ENCODE results near the gene PXK.
A peak's percentile ranks its signal among the peaks of the same experiment; 100 is the strongest.

Gene PXK

GRCh38 chr3:58334506-58334884 is 1.8 kb downstream of the PXK start:
- Histone ChIP-seq H3K4me1 (ENCODE audit: control insufficient read depth, insufficient read depth, low read length) (no peaks in the 10 kb centered on the region; the same call in 1 of the 2 replicates), H3K36me3 (ENCODE audit: control insufficient read depth in 2 of 2, insufficient read depth in 1 of 2, low read length in 2 of 2) (no peaks in the 10 kb centered on the region), H3K9me3 (ENCODE audit: control insufficient read depth, insufficient read depth, low read depth, low read length) (no peaks in the 10 kb centered on the region), H3K27ac (ENCODE audit: extremely low read depth, low read depth, low read length) (no peak overlapping the region), H3K4me3 (ENCODE audit: low read depth, low read length) (peak overlapping the region; percentile 8; the same call in 1 of the 2 replicates)
- TF ChIP-seq, protein P1, sequence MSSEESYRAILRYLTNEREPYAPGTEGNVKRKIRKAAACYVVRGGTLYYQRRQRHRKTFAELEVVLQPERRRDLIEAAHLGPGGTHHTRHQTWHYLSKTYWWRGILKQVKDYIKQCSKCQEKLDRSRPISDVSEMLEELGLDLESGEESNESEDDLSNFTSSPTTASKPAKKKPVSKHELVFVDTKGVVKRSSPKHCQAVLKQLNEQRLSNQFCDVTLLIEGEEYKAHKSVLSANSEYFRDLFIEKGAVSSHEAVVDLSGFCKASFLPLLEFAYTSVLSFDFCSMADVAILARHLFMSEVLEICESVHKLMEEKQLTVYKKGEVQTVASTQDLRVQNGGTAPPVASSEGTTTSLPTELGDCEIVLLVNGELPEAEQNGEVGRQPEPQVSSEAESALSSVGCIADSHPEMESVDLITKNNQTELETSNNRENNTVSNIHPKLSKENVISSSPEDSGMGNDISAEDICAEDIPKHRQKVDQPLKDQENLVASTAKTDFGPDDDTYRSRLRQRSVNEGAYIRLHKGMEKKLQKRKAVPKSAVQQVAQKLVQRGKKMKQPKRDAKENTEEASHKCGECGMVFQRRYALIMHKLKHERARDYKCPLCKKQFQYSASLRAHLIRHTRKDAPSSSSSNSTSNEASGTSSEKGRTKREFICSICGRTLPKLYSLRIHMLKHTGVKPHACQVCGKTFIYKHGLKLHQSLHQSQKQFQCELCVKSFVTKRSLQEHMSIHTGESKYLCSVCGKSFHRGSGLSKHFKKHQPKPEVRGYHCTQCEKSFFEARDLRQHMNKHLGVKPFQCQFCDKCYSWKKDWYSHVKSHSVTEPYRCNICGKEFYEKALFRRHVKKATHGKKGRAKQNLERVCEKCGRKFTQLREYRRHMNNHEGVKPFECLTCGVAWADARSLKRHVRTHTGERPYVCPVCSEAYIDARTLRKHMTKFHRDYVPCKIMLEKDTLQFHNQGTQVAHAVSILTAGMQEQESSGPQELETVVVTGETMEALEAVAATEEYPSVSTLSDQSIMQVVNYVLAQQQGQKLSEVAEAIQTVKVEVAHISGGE (tag by site-specific recombination; conservative IDR thresholded peaks at IDR 0.05; ENCODE audit: low read depth) = no peak
- TF ChIP-seq ZNF76 (tag by site-specific recombination; IDR thresholded peaks at IDR 0.05; ENCODE audit: borderline replicate concordance, low read depth) (no peak), GLIS2 (tag by site-specific recombination; IDR thresholded peaks at IDR 0.05) (no peak), ZNF248 (tag by site-specific recombination; IDR thresholded peaks at IDR 0.05) (no peak), BCL11B (tag by site-specific recombination; IDR thresholded peaks at IDR 0.05; ENCODE audit: low read depth) (no peak)
- ChIA-PET POLR2A (interaction anchor here (0.6 to 0.7 kb wide), 2 partner anchors 49 to 106 kb away, joined by 3 to 7 read pairs; no protein-coding TSS in a partner anchor), CTCF (interaction anchor here (1.1 kb wide), 1 partner anchor 206 kb away, joined by 4 read pairs; no protein-coding TSS in a partner anchor)

GRCh38 chr3:58335652-58335947 is 2.9 kb downstream of the PXK start:
- POLR2A ChIA-PET = no interaction called here
- Histone ChIP-seq H3K36me3 (ENCODE audit: control insufficient read depth in 2 of 2, insufficient read depth in 1 of 2, low read length in 2 of 2) (no peaks in the 10 kb centered on the region; a peak in 1 of 3 replicates), H3K27ac (ENCODE audit: extremely low read depth, low read depth, low read length) (no peak overlapping the region), H3K4me1 (ENCODE audit: control insufficient read depth, insufficient read depth, low read length) (no peaks in the 10 kb centered on the region; the same call in 1 of the 2 replicates), H3K9me3 (ENCODE audit: control insufficient read depth, insufficient read depth, low read depth, low read length) (no peaks in the 10 kb centered on the region), H3K4me3 (ENCODE audit: low read depth, low read length) (no peak overlapping the region)
- CTCF ChIA-PET = interaction anchor here (0.6 to 1.3 kb wide), 3 partner anchors 135 to 156 kb away, joined by 3 to 5 read pairs (median 4); no protein-coding TSS in a partner anchor
- TF ChIP-seq YY1 (tag by site-specific recombination; IDR thresholded peaks at IDR 0.05) = no peak
- TF ChIP-seq WT1 (tag by site-specific recombination; IDR thresholded peaks at IDR 0.05) = peak; percentile 70
- TF ChIP-seq REPIN1 (tag by site-specific recombination; IDR thresholded peaks at IDR 0.05; ENCODE audit: low read depth) = no peak

DNA sequence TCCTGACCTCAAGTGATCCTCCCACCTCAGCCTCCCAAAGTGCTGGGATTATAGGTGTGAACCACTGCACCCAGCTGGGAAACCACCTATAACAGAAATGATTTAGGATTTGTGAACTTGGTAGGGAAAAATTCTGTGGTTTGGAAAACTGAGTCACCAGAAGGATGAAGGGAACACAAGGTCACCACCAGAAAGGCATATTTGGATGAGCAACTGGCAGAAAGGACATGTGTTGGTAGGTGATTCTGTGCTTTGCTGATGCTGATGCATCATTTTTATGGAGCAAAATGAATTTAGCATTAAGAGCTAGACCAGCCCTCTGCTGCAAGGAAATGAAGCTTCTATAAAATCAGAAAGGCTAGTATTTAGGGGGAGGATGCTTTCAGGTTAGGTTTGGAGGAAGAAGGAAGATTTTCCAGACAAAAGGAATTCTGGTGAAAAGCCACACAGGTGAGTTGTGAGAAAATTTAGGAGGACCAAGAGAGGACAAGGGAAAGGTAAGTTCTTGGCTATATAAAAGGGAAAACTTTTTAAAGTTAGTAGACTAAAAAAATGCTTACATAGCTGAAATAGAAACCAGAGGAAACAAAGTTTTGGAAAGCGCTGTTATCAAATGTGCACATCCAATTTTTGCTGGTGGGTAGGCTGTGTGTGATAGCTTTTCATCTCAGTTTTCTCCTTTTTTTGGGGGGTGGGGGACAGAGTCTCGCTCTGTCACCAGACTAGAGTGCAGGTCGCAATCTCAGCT is 3.6 kb downstream of the PXK start:
- ChIA-PET CTCF (interaction anchor here (0.6 to 1.3 kb wide), 3 partner anchors 134 to 155 kb away, joined by 3 to 5 read pairs (median 4); no protein-coding TSS in a partner anchor), POLR2A (no interaction called here)
- H3K36me3 ChIP-seq (ENCODE audit: control insufficient read depth in 2 of 2, insufficient read depth in 1 of 2, low read length in 2 of 2) = no peaks in the 10 kb centered on the region; a peak in 1 of 3 replicates
- H3K4me3 ChIP-seq (ENCODE audit: low read depth, low read length) = no peak overlapping the region
- no peaks in the 10 kb centered on the region; the same call in 1 of the 2 replicates for H3K4me1 ChIP-seq (ENCODE audit: control insufficient read depth, insufficient read depth, low read length)
- TF ChIP-seq ZNF670 (tag by site-specific recombination; IDR thresholded peaks at IDR 0.05; ENCODE audit: low read depth) = no peak
- TF ChIP-seq ZNF169 (tag by site-specific recombination; IDR thresholded peaks at IDR 0.05) = no peak
- TF ChIP-seq ZNF140 (tag by site-specific recombination; IDR thresholded peaks at IDR 0.05) = no peak
- TF ChIP-seq, protein P2, sequence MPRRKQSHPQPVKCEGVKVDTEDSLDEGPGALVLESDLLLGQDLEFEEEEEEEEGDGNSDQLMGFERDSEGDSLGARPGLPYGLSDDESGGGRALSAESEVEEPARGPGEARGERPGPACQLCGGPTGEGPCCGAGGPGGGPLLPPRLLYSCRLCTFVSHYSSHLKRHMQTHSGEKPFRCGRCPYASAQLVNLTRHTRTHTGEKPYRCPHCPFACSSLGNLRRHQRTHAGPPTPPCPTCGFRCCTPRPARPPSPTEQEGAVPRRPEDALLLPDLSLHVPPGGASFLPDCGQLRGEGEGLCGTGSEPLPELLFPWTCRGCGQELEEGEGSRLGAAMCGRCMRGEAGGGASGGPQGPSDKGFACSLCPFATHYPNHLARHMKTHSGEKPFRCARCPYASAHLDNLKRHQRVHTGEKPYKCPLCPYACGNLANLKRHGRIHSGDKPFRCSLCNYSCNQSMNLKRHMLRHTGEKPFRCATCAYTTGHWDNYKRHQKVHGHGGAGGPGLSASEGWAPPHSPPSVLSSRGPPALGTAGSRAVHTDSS (tag by site-specific recombination; IDR thresholded peaks at IDR 0.05) = no peak
- no peak for TF ChIP-seq CTCF (tag by site-specific recombination; IDR thresholded peaks at IDR 0.05)
- H3K9me3 ChIP-seq (ENCODE audit: control insufficient read depth, insufficient read depth, low read depth, low read length) = no peaks in the 10 kb centered on the region
- H3K27ac ChIP-seq (ENCODE audit: extremely low read depth, low read depth, low read length) = no peak overlapping the region

Measured in HEK293 (cell line).